GM12864 (cell line): Measurements from ENCODE around the gene DCUN1D2.
"Not testable (repeated sequence)": the region's sequence is repeated elsewhere in the genome, so short reads cannot be mapped to it uniquely, and the experiment has no call there.

Experiments
- DNase-seq: peaks from one replicate; pipeline ENCODE4 v3.0.0-alpha.2; 2011; ENCODE audit warnings: low read depth
- H3K4me3 ChIP-seq: 2 replicates; pipeline ENCODE4 v1.5.1; 2011; ENCODE audit warnings: mild to moderate bottlenecking, low read depth, low read length, control low read depth
- CTCF ChIP-seq: IDR thresholded peaks from 2 replicates; pipeline ENCODE4 v1.5.1; 2011; ENCODE audit warnings: low read depth, mild to moderate bottlenecking, moderate library complexity, low read length, control low read depth, inconsistent platforms; ENCODE audit errors: missing control alignments

The DCUN1D2 gene

GRCh38 chr13:113528813-113529180 is 38.3 kb upstream of the DCUN1D2 start:
- no peak overlapping the region for H3K4me3 ChIP-seq
- DNase-seq, result no peak
- TF ChIP-seq CTCF, result no peak

GRCh38 chr13:113528101-113528812 is 37.7 kb upstream of the DCUN1D2 start:
- DNase-seq, result no peak
- H3K4me3 ChIP-seq, result no peak overlapping the region
- TF ChIP-seq CTCF, result no peak

GRCh38 chr13:113527272-113527958 is 36.9 kb upstream of the DCUN1D2 start:
- H3K4me3 ChIP-seq, result no peak overlapping the region
- DNase-seq, result no peak

GRCh38 chr13:113526466-113527220 is 36.1 kb upstream of the DCUN1D2 start:
- no peak for TF ChIP-seq CTCF
- no peak for DNase-seq
- no peak overlapping the region for H3K4me3 ChIP-seq

More at GRCh38 chr13:113527272-113527958, 36.9 kb upstream of the DCUN1D2 start:
- no peak for TF ChIP-seq CTCF

- not testable (repeated sequence) for DNase-seq, H3K4me3 ChIP-seq
These were observed 31.9 kb upstream of the DCUN1D2 start for GRCh38 chr13:113522438-113522837.

- TF ChIP-seq CTCF, result no peak
- DNase-seq, result no peak
- H3K4me3 ChIP-seq, result no peak overlapping the region
These were observed 30.1 kb upstream of the DCUN1D2 start for GRCh38 chr13:113520571-113520970.

- H3K4me3 ChIP-seq, result no peak overlapping the region
- TF ChIP-seq CTCF, result no peak
- no peak for DNase-seq
These were observed 29.0 kb upstream of the DCUN1D2 start for GRCh38 chr13:113519556-113519955.
